Endothelial cell of umbilical vein (primary cell): Measurements from ENCODE around the gene JPH2. TPM values are rescaled to one million over a fixed set of nuclear protein-coding genes. Genes with fewer than 3 reads are reported as not detected.

Source experiments
- BruUV-seq: library from RNA; stranded (reverse); fragments of 400-500 nt; replicated peaks from 2 replicates; lab custom pipeline; 2021; lab: Mats Ljungman, UMichigan
- CTCF ChIA-PET: fragments of 300-600, 350-600 bp; sonication (Branson Sonifier 250); formaldehyde crosslinking; loops from one replicate; lab custom pipeline; 2021; ENCODE audit warnings: antibody characterized with exemption, inconsistent platforms; lab: Charles Lee
- POLR2A ChIA-PET: fragments of 300-600, 350-600 bp; sonication (Branson Sonifier 250); formaldehyde crosslinking; loops from one replicate; lab custom pipeline; 2021; ENCODE audit warnings: antibody characterized with exemption, inconsistent platforms; lab: Charles Lee
- DNase-seq: peaks from one replicate; pipeline ENCODE4 v3.0.0-alpha.2; 2011; ENCODE audit warnings: low read depth, low spot score
- FAIRE-seq: peaks from 2 replicates; lab custom pipeline; 2011; peaks lifted over from hg19 to GRCh38; lab: Jason Lieb, UNC
- H2AFZ ChIP-seq: 2 replicates; pipeline ENCODE4 v1.6.0; 2012; ENCODE audit warnings: low read depth, low read length, control low read depth, inconsistent platforms
- H3K27ac ChIP-seq: 2 replicates; pipeline ENCODE4 v1.5.1; 2011; ENCODE audit warnings: low read depth, mild to moderate bottlenecking, control low read depth, low read length, moderate library complexity; ENCODE audit not compliant: insufficient read depth
- H3K27me3 ChIP-seq, 2 experiments: 2 replicates each; pipeline versions ENCODE4 v1.6.0 to v1.6.1; 2011; ENCODE audit warnings: low read length in 2 of 2, mixed read lengths in 1 of 2; ENCODE audit not compliant: control insufficient read depth in 2 of 2, insufficient read depth in 2 of 2
- H3K36me3 ChIP-seq, 2 experiments: 2 replicates in 1 of 2; 3 replicates in 1 of 2; pipeline ENCODE4 v1.5.1; 2011; ENCODE audit warnings: low read length in 2 of 2, mild to moderate bottlenecking in 1 of 2, moderate library complexity in 1 of 2; ENCODE audit not compliant: control insufficient read depth in 2 of 2, insufficient read depth in 2 of 2; ENCODE audit errors: extremely low read depth in 1 of 2
- H3K4me1 ChIP-seq: 3 replicates; pipeline ENCODE4 v1.5.1; 2011; ENCODE audit warnings: mild to moderate bottlenecking, low read length; ENCODE audit not compliant: control insufficient read depth, insufficient read depth; ENCODE audit errors: extremely low read depth
- H3K4me2 ChIP-seq: 2 replicates; pipeline ENCODE4 v1.6.1; 2011; ENCODE audit warnings: low read length, control low read depth, mixed read lengths; ENCODE audit not compliant: insufficient read depth
- H3K4me3 ChIP-seq, 3 experiments: fragments of 200-600 bp in 1 of 3; sonication (generic), shearing (Covaris generic) in 1 of 3; replicated peaks in 1 of 3; 2 replicates each; pipeline ENCODE4 v1.5.1; 2011 to 2016; ENCODE audit warnings: control low read depth in 3 of 3, low read length in 3 of 3, mild to moderate bottlenecking in 2 of 3, inconsistent platforms in 1 of 3, low read depth in 1 of 3, moderate library complexity in 1 of 3; ENCODE audit not compliant: insufficient read depth in 1 of 3
- H3K79me2 ChIP-seq: 2 replicates; pipeline ENCODE4 v1.6.0; 2012; ENCODE audit warnings: low read length, inconsistent platforms; ENCODE audit not compliant: control insufficient read depth, insufficient read depth
- H3K9ac ChIP-seq: replicated peaks from 2 replicates; pipeline ENCODE3; 2011; ENCODE audit warnings: low read length, control low read depth; ENCODE audit not compliant: insufficient read depth; ENCODE audit errors: extremely low read depth
- H3K9me1 ChIP-seq: replicated peaks from 3 replicates; pipeline ENCODE4 v1.6.0; 2011; ENCODE audit warnings: mild to moderate bottlenecking, low read length; ENCODE audit not compliant: control insufficient read depth, insufficient read depth; ENCODE audit errors: extremely low read depth
- H3K9me3 ChIP-seq: replicated peaks from 2 replicates; pipeline ENCODE4 v1.5.1; 2012; ENCODE audit warnings: low read length, inconsistent platforms; ENCODE audit not compliant: control insufficient read depth, insufficient read depth
- H4K20me1 ChIP-seq: replicated peaks from 2 replicates; pipeline ENCODE3; 2011; ENCODE audit warnings: mild to moderate bottlenecking, low read length; ENCODE audit not compliant: control insufficient read depth, insufficient read depth; ENCODE audit errors: extremely low read depth
- CTCF ChIP-seq, 2 donors: IDR thresholded peaks; 1 replicate in 1 of 2; 2 replicates in 1 of 2; pipeline ENCODE4 v1.5.1; 2011; ENCODE audit warnings: low read length in 2 of 2, mild to moderate bottlenecking in 2 of 2, moderate library complexity in 2 of 2, control low read depth in 1 of 2, inconsistent platforms in 1 of 2, low read depth in 1 of 2; ENCODE audit not compliant: insufficient read depth in 1 of 2; ENCODE audit errors: extremely low read depth in 1 of 2
- EZH2 ChIP-seq: IDR thresholded peaks from 2 replicates; pipeline ENCODE4 v1.6.1; 2012; ENCODE audit warnings: borderline replicate concordance, low read depth, mild to moderate bottlenecking, moderate library complexity, low read length, inconsistent platforms; ENCODE audit not compliant: severe bottlenecking
- FOS ChIP-seq: IDR thresholded peaks from 2 replicates; pipeline ENCODE4 v1.6.1; 2011; ENCODE audit warnings: mild to moderate bottlenecking, low read length, moderate library complexity, borderline replicate concordance; ENCODE audit not compliant: insufficient read depth
- GATA2 ChIP-seq: IDR thresholded peaks from 2 replicates; pipeline ENCODE4 v1.7.0; 2011; ENCODE audit warnings: low read depth, mild to moderate bottlenecking, moderate library complexity, mixed read lengths, low read length; ENCODE audit not compliant: insufficient read length, insufficient read depth
- JUN ChIP-seq: IDR thresholded peaks from 2 replicates; pipeline ENCODE4 v1.6.1; 2011; ENCODE audit warnings: borderline replicate concordance, low read depth; ENCODE audit not compliant: insufficient read length, insufficient read depth
- MAX ChIP-seq: IDR thresholded peaks from 2 replicates; pipeline ENCODE4 v1.6.1; 2011; ENCODE audit not compliant: insufficient read depth, insufficient read length
- MYC ChIP-seq: IDR thresholded peaks from one replicate; pipeline ENCODE4 v1.6.1; 2011; ENCODE audit warnings: mild to moderate bottlenecking, low read depth, low read length
- POLR2A ChIP-seq: IDR thresholded peaks from 2 replicates; pipeline ENCODE4 v1.6.1; 2012; ENCODE audit warnings: low read depth, mild to moderate bottlenecking, control low read depth, low read length
- POLR2AphosphoS5 ChIP-seq: IDR thresholded peaks from 2 replicates; pipeline ENCODE4 v1.6.1; 2012; ENCODE audit warnings: low read depth, mild to moderate bottlenecking, control low read depth, low read length, moderate library complexity; ENCODE audit not compliant: insufficient read depth
- dilution Hi-C: fragments of 300-500 bp; cut with MboI; formaldehyde crosslinking; loops from one replicate; pipeline ENCODE4 v1.15.0; 2019; ENCODE audit warnings: low sequenced_read_pairs; ENCODE audit not compliant: extremely low pct_ligation_motif_present
- intact Hi-C: fragments of 100-400 bp; cut with micrococcal nuclease; formaldehyde crosslinking; loops from one replicate; pipeline ENCODE4 v1.10.0; 2022
- polyA plus RNA-seq, 4 experiments: library from polyadenylated mRNA; depleted of rRNA in 3 of 4; stranded (reverse) in 3 of 4; unstranded in 1 of 4; fragments of >200 nt; gene quantifications; 2 replicates each; pipeline versions ENCODE4 v1.2.1 to v1.2.3, GENCODE V29; 2011 to 2012; ENCODE audit warnings: missing spikeins in 1 of 4
- total RNA-seq: library from RNA; stranded (reverse); gene quantifications from 2 replicates; pipeline ENCODE4 v1.2.3, GENCODE V29; 2021

The JPH2 gene
- total and polyA plus RNA-seq, 2 donors (not counting 3 experiments of a cell fraction or from before 2014, with no cell fraction given), result not detected

GRCh38 chr20:44135012-44135412 is 52.0 kb downstream of the JPH2 start:
- TF ChIP-seq MYC, result no peak
- TF ChIP-seq GATA2, result no peak
- TF ChIP-seq FOS, result no peak
- TF ChIP-seq POLR2A, result no peak
- TF ChIP-seq CTCF (IDR thresholded peaks at IDR 0.05; ENCODE audit: extremely low read depth in 1 of 2, insufficient read depth in 1 of 2, low read depth in 1 of 2, low read length in 2 of 2), result no peak
- TF ChIP-seq EZH2, result no peak
- no peak for TF ChIP-seq MAX
- no peak for TF ChIP-seq JUN
- TF ChIP-seq POLR2AphosphoS5, result no peak
- H3K9ac ChIP-seq, result no peak overlapping the region

More at GRCh38 chr20:44135012-44135412, 52.0 kb downstream of the JPH2 start:
- ChIA-PET POLR2A (no interaction called here), CTCF (interaction anchor here (2.0 kb wide), 1 partner anchor 18 kb away, joined by 10 read pairs; no protein-coding TSS in a partner anchor)
- no peak overlapping the region for H3K4me2 ChIP-seq
- DNase-seq (no peak), FAIRE-seq (no peak)
- intact Hi-C loops (no loop called here), dilution Hi-C loops (no loop called here)
- no peak overlapping the region for H2AFZ ChIP-seq
- no peaks in the 10 kb centered on the region for H3K4me1 ChIP-seq
- H3K9me3 ChIP-seq, result no peaks in the 10 kb centered on the region
- peaks cover 5% of the 10 kb centered on the region in 2 experiments for H3K27me3 ChIP-seq
- H3K27ac ChIP-seq, result no peak overlapping the region
- H4K20me1 ChIP-seq, result no peaks in the 10 kb centered on the region
- no peak overlapping the region for H3K4me3 ChIP-seq
- H3K9me1 ChIP-seq, result no peaks in the 10 kb centered on the region
- no peaks in the 10 kb centered on the region for H3K36me3 ChIP-seq
- no peaks in the 10 kb centered on the region for H3K79me2 ChIP-seq
- no TSS peak for BruUV-seq
